ENCODE measurements around the gene JAKMIP1. TPM values are rescaled to one million over a fixed set of nuclear protein-coding genes. Genes with fewer than 3 reads are reported as not detected.
A peak's percentile ranks its signal among the peaks of the same experiment; 100 is the strongest.

JAKMIP1 gene
- total RNA-seq, 1 experiment from 2014 or later = not detected

DNA sequence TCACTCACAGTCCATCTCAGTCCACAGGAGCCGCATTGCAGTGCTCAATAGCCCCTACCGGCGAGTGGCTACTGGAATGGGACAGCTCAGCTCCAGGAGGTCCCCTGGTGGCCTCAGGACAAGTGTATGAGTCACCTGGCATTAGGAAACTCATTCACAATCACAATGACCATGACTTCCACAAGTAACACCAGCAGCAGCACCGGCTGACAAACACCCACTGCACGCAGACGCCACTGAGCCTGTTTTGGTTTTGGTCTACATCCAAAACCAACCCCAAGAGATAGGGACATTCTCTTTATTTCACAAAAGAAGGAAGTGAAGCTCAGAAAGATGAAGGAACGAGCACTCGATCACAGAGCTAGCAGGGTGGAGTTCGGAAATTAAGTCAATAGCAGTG is 8.1 kb downstream of the JAKMIP1 start:
- peak; percentile 65 for ATAC-seq
- Histone ChIP-seq H3K9me3 (ENCODE audit: control insufficient read depth in 1 of 2, insufficient read depth in 1 of 2, low read depth in 1 of 2, low read length in 2 of 2) (no peaks in the 10 kb centered on the region), H3K4me3 (replicated peaks in 1 of 2; ENCODE audit: low read depth in 1 of 2, low read length in 2 of 2) (no peak overlapping the region), H3K9me2 (ENCODE audit: insufficient read depth) (no peaks in the 10 kb centered on the region), H3K4me1 (ENCODE audit: control insufficient read depth in 1 of 2, insufficient read depth in 2 of 2, low read length in 2 of 2) (no peaks in the 10 kb centered on the region), H2AFZ (ENCODE audit: low read depth, low read length, poor library complexity, severe bottlenecking) (no peak overlapping the region), H3K79me2 (ENCODE audit: insufficient read depth, low read length) (no peaks in the 10 kb centered on the region), H3K9ac (ENCODE audit: low read length) (no peak overlapping the region), H3K27ac (ENCODE audit: low read depth, low read length) (no peak overlapping the region), H3K4me2 (ENCODE audit: low read length) (no peak overlapping the region), H3K36me3 (ENCODE audit: control insufficient read depth in 1 of 2, insufficient read depth in 2 of 2, low read length in 2 of 2) (no peaks in the 10 kb centered on the region), H4K20me1 (ENCODE audit: insufficient read depth) (no peaks in the 10 kb centered on the region), H3K27me3 (ENCODE audit: insufficient read depth, low read length) (peaks cover 3% of the 10 kb centered on the region; the same call in 1 of the 2 replicates)
- BruUV-seq (replicated peaks) = no TSS peak
- POLR2A ChIA-PET = no interaction called here
- no peak for DNase-seq (ENCODE audit: low read depth, low spot score)
- TF ChIP-seq RAD21 (IDR thresholded peaks at IDR 0.05; ENCODE audit: low read depth) = peak; percentile 14; the same call in 1 of the 2 replicates
- no peak for TF ChIP-seq SP1 (IDR thresholded peaks at IDR 0.05; ENCODE audit: low read depth)
- RAD21 ChIA-PET (ENCODE audit: low non-redundant PET in 1 of 2, low total read pairs in 2 of 2, uncharacterized antibody in 2 of 2, unreplicated experiment in 2 of 2) = no interaction called here
- intact Hi-C loops (cut with micrococcal nuclease) = no loop called here
- CTCF ChIA-PET = no interaction called here

- Histone ChIP-seq H3K79me2 (ENCODE audit: insufficient read depth, low read length) (no peaks in the 10 kb centered on the region), H3K9me3 (ENCODE audit: control insufficient read depth in 1 of 2, insufficient read depth in 1 of 2, low read depth in 1 of 2, low read length in 2 of 2) (no peaks in the 10 kb centered on the region), H3K27ac (ENCODE audit: low read depth, low read length) (no peak overlapping the region), H3K4me2 (ENCODE audit: low read length) (no peak overlapping the region), H3K36me3 (ENCODE audit: control insufficient read depth in 1 of 2, insufficient read depth in 2 of 2, low read length in 2 of 2) (no peaks in the 10 kb centered on the region), H3K9me2 (ENCODE audit: insufficient read depth) (no peaks in the 10 kb centered on the region), H3K4me1 (ENCODE audit: control insufficient read depth in 1 of 2, insufficient read depth in 2 of 2, low read length in 2 of 2) (no peaks in the 10 kb centered on the region), H3K9ac (ENCODE audit: low read length) (no peak overlapping the region), H4K20me1 (ENCODE audit: insufficient read depth) (no peaks in the 10 kb centered on the region), H2AFZ (ENCODE audit: low read depth, low read length, poor library complexity, severe bottlenecking) (no peak overlapping the region), H3K27me3 (ENCODE audit: insufficient read depth, low read length) (peaks cover 3% of the 10 kb centered on the region; the same call in 1 of the 2 replicates), H3K4me3 (replicated peaks in 1 of 2; ENCODE audit: low read depth in 1 of 2, low read length in 2 of 2) (no peak overlapping the region)
- intact Hi-C loops (cut with micrococcal nuclease) = no loop called here
- ATAC-seq (no peak), DNase-seq (ENCODE audit: low read depth, low spot score) (no peak)
- RAD21 ChIA-PET (ENCODE audit: low non-redundant PET in 1 of 2, low total read pairs in 2 of 2, uncharacterized antibody in 2 of 2, unreplicated experiment in 2 of 2) = no interaction called here
- CTCF ChIA-PET = no interaction called here
- POLR2A ChIA-PET = no interaction called here
- no TSS peak for BruUV-seq (replicated peaks)
- TF ChIP-seq, protein P1, sequence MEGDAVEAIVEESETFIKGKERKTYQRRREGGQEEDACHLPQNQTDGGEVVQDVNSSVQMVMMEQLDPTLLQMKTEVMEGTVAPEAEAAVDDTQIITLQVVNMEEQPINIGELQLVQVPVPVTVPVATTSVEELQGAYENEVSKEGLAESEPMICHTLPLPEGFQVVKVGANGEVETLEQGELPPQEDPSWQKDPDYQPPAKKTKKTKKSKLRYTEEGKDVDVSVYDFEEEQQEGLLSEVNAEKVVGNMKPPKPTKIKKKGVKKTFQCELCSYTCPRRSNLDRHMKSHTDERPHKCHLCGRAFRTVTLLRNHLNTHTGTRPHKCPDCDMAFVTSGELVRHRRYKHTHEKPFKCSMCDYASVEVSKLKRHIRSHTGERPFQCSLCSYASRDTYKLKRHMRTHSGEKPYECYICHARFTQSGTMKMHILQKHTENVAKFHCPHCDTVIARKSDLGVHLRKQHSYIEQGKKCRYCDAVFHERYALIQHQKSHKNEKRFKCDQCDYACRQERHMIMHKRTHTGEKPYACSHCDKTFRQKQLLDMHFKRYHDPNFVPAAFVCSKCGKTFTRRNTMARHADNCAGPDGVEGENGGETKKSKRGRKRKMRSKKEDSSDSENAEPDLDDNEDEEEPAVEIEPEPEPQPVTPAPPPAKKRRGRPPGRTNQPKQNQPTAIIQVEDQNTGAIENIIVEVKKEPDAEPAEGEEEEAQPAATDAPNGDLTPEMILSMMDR (IDR thresholded peaks at IDR 0.05 in 2 of 3, conservative IDR thresholded peaks at IDR 0.05 in 1 of 3; ENCODE audit: borderline replicate concordance in 1 of 3, insufficient read depth in 1 of 3, low read depth in 2 of 3, low read length in 2 of 3) = no peak
- TF ChIP-seq JUND (IDR thresholded peaks at IDR 0.05) (no peak), YY1 (IDR thresholded peaks at IDR 0.05; ENCODE audit: extremely low read depth, insufficient replicate concordance, low read depth, low read length) (no peak), EGR1 (IDR thresholded peaks at IDR 0.05; ENCODE audit: low read depth) (no peak), EZH2 (IDR thresholded peaks at IDR 0.05) (no peak), SP1 (IDR thresholded peaks at IDR 0.05; ENCODE audit: low read depth) (no peak), ZFX (IDR thresholded peaks at IDR 0.05) (no peak), SRF (IDR thresholded peaks at IDR 0.05; ENCODE audit: low read depth) (no peak), FOSL1 (IDR thresholded peaks at IDR 0.05; ENCODE audit: low read depth) (no peak), POLR2AphosphoS5 (IDR thresholded peaks at IDR 0.05; ENCODE audit: low read depth, low read length) (no peak), ELF1 (IDR thresholded peaks at IDR 0.05; ENCODE audit: borderline replicate concordance, low read depth) (no peak), POLR2A (IDR thresholded peaks at IDR 0.05; ENCODE audit: borderline replicate concordance, extremely low read depth, insufficient read depth, insufficient read length) (no peak)
- TF ChIP-seq, protein P2, sequence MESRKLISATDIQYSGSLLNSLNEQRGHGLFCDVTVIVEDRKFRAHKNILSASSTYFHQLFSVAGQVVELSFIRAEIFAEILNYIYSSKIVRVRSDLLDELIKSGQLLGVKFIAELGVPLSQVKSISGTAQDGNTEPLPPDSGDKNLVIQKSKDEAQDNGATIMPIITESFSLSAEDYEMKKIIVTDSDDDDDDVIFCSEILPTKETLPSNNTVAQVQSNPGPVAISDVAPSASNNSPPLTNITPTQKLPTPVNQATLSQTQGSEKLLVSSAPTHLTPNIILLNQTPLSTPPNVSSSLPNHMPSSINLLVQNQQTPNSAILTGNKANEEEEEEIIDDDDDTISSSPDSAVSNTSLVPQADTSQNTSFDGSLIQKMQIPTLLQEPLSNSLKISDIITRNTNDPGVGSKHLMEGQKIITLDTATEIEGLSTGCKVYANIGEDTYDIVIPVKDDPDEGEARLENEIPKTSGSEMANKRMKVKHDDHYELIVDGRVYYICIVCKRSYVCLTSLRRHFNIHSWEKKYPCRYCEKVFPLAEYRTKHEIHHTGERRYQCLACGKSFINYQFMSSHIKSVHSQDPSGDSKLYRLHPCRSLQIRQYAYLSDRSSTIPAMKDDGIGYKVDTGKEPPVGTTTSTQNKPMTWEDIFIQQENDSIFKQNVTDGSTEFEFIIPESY (IDR thresholded peaks at IDR 0.05; ENCODE audit: extremely low read depth, insufficient replicate concordance, low read length) = no peak
These were observed 8.8 kb downstream of the JAKMIP1 start for GRCh38 chr4:6191448-6192130.
